GM23248 (cell line): ENCODE results near the gene KRT6B.

ENCODE experiments used
- EZH2 ChIP-seq: fragments of 200-600 bp; sonication (generic); IDR thresholded peaks from 2 replicates; pipeline ENCODE4 v1.6.1; 2018; ENCODE audit warnings: antibody characterized with exemption, mild to moderate bottlenecking; ENCODE audit not compliant: insufficient read depth, poor library complexity, severe bottlenecking
- EZH2phosphoT487 ChIP-seq: fragments of 200-600 bp; sonication (generic); IDR thresholded peaks from 2 replicates; pipeline ENCODE4 v1.6.1; 2018; ENCODE audit warnings: antibody characterized with exemption, moderate library complexity, mild to moderate bottlenecking, low read depth; ENCODE audit not compliant: insufficient read depth

DNA sequence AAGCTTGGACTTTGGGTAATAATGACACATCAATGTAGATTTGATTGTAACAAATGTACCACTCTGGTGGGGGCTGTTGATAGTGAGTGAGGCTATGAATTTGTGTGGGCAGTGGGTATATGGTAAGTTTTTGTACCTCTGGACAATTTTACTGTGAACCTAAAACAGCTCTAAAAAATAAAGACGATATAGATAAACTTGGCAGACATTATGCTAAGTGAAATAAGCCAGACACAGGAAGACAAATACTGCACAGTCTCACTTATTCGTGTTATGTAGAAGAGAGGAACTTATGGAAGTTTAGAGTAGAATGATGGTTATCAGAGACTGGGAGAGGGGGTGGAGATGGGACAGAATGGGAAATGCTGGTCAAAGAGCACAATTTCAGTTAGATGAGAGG is 13.0 kb upstream of the KRT6B start:
- TF ChIP-seq EZH2phosphoT487 (no peak), EZH2 (no peak)
